ENCODE data around the gene FPR3. TPM values are rescaled to one million over a fixed set of nuclear protein-coding genes. Genes with fewer than 3 reads are reported as not detected.
A peak's percentile ranks its signal among the peaks of the same experiment; 100 is the strongest.

The FPR3 gene
- total and polyA plus RNA-seq, 9 of the 15 experiments (the other 6 are each of a cell fraction or from before 2014, with no cell fraction given): 0.08 to 0.51 (median 0.22) TPM; not detected in 1

DNA sequence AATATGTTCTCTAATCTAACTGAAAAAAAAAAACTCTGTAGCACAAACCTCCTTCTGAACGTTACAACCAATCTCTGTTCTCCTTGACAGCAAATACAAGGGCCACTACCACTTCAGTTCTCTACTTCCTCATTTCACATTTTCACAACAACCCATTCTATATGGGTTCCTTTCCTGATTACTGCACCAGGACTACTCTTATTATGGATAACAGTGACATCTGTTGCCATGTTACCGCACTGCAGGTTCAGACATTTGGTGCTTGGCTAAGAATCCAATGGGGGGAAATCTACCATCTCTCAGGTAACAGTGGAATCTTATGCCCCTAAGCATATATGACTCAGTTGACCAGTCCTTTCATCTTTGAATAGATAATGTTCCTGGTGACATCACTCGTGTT is 11.6 kb upstream of the FPR3 start (continued):
- TF ChIP-seq, protein P1, sequence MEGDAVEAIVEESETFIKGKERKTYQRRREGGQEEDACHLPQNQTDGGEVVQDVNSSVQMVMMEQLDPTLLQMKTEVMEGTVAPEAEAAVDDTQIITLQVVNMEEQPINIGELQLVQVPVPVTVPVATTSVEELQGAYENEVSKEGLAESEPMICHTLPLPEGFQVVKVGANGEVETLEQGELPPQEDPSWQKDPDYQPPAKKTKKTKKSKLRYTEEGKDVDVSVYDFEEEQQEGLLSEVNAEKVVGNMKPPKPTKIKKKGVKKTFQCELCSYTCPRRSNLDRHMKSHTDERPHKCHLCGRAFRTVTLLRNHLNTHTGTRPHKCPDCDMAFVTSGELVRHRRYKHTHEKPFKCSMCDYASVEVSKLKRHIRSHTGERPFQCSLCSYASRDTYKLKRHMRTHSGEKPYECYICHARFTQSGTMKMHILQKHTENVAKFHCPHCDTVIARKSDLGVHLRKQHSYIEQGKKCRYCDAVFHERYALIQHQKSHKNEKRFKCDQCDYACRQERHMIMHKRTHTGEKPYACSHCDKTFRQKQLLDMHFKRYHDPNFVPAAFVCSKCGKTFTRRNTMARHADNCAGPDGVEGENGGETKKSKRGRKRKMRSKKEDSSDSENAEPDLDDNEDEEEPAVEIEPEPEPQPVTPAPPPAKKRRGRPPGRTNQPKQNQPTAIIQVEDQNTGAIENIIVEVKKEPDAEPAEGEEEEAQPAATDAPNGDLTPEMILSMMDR (IDR thresholded peaks at IDR 0.05 in 2 of 3, conservative IDR thresholded peaks at IDR 0.05 in 1 of 3; ENCODE audit: insufficient read depth in 2 of 3, low read depth in 1 of 3, low read length in 3 of 3): peak; percentile 65 to 72 (median 66)
- TF ChIP-seq TRIM24 (IDR thresholded peaks at IDR 0.05) (peak in 1 of 2 experiments; percentile 38; a peak in 1 of 4 replicates), ARNT (IDR thresholded peaks at IDR 0.05) (peak in 1 of 2 experiments; percentile 50; a peak in 1 of 4 replicates), ELF1 (tag; IDR thresholded peaks at IDR 0.05) (0 out of 2 replicates have a peak, but pooled peaks have one; percentile 14), RAD21 (CRISPR knock-in tag; conservative IDR thresholded peaks at IDR 0.05 in 1 of 2, IDR thresholded peaks at IDR 0.05 in 1 of 2) (peak; percentile 74 to 79), STAG1 (CRISPR knock-in tag; IDR thresholded peaks at IDR 0.05; ENCODE audit: borderline replicate concordance) (no peak), MIER1 (IDR thresholded peaks at IDR 0.05; ENCODE audit: low read depth) (no peak), BRD9 (IDR thresholded peaks at IDR 0.05; ENCODE audit: low read depth, partially characterized antibody) (peak; percentile 58), GATA2 (CRISPR knock-in tag; IDR thresholded peaks at IDR 0.05) (no peak), SMARCA4 (IDR thresholded peaks at IDR 0.05) (peak; percentile 52; the same call in 1 of the 2 replicates), CC2D1A (IDR thresholded peaks at IDR 0.05) (0 out of 2 replicates have a peak, but pooled peaks have one; percentile 23), L3MBTL2 (IDR thresholded peaks at IDR 0.05) (0 out of 2 replicates have a peak, but pooled peaks have one; percentile 22), CXXC5 (CRISPR knock-in tag; IDR thresholded peaks at IDR 0.05) (0 out of 2 replicates have a peak, but pooled peaks have one; percentile 9), DPF2 (IDR thresholded peaks at IDR 0.05) (peak; percentile 28; the same call in 1 of the 2 replicates), CEBPB (tag; IDR thresholded peaks at IDR 0.05) (peak; percentile 27; the same call in 1 of the 2 replicates), FOXK2 (conservative IDR thresholded peaks at IDR 0.05 in 1 of 2, IDR thresholded peaks at IDR 0.05 in 1 of 2; ENCODE audit: low read depth in 2 of 2) (peak; percentile 83 to 84), GATAD2A (IDR thresholded peaks at IDR 0.05) (no peak), KLF16 (IDR thresholded peaks at IDR 0.05) (0 out of 2 replicates have a peak, but pooled peaks have one; percentile 8), SMAD4 (CRISPR knock-in tag; conservative IDR thresholded peaks at IDR 0.05) (0 out of 2 replicates have a peak, but pooled peaks have one; percentile 14)
- TF ChIP-seq, protein P2, sequence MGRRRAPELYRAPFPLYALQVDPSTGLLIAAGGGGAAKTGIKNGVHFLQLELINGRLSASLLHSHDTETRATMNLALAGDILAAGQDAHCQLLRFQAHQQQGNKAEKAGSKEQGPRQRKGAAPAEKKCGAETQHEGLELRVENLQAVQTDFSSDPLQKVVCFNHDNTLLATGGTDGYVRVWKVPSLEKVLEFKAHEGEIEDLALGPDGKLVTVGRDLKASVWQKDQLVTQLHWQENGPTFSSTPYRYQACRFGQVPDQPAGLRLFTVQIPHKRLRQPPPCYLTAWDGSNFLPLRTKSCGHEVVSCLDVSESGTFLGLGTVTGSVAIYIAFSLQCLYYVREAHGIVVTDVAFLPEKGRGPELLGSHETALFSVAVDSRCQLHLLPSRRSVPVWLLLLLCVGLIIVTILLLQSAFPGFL (CRISPR knock-in tag; IDR thresholded peaks at IDR 0.05): no peak
- TF ChIP-seq, protein P3, sequence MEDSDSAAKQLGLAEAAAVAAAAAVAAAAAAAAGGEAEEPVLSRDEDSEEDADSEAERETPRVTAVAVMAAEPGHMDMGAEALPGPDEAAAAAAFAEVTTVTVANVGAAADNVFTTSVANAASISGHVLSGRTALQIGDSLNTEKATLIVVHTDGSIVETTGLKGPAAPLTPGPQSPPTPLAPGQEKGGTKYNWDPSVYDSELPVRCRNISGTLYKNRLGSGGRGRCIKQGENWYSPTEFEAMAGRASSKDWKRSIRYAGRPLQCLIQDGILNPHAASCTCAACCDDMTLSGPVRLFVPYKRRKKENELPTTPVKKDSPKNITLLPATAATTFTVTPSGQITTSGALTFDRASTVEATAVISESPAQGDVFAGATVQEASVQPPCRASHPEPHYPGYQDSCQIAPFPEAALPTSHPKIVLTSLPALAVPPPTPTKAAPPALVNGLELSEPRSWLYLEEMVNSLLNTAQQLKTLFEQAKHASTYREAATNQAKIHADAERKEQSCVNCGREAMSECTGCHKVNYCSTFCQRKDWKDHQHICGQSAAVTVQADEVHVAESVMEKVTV (CRISPR knock-in tag; IDR thresholded peaks at IDR 0.05): peak; percentile 62; the same call in 1 of the 2 replicates
